Dermis blood vessel endothelial cell (primary cell): ENCODE data around the gene ZCCHC4. TPM values are rescaled to one million over a fixed set of nuclear protein-coding genes. Genes with fewer than 3 reads are reported as not detected.

ENCODE experiments used
- DNase-seq: peaks from one replicate; pipeline ENCODE4 v3.0.0; 2010
- total RNA-seq: library from RNA; depleted of rRNA; stranded (reverse); fragments of >200 nt; gene quantifications from 2 replicates; pipeline ENCODE4 v1.2.3, GENCODE V29; 2014

The ZCCHC4 gene
- total RNA-seq = 8.3 and 8.8 TPM in 2 replicates

- DNase-seq = peak; percentile 95
Observed at GRCh38 chr4:25312496-25313200, at the start of gene ZCCHC4. TSS of gene ZCCHC4 (plus strand) at chr4:25312774. CDS start at chr4:25312810, 36 bp downstream.

GRCh38 chr4:25271866-25272265, 40.7 kb upstream of the ZCCHC4 start:
- no peak for DNase-seq

GRCh38 chr4:25280210-25280609, 32.4 kb upstream of the ZCCHC4 start:
- DNase-seq = no peak

- no peak for DNase-seq
Observed at GRCh38 chr4:25283948-25284347, 28.6 kb upstream of the ZCCHC4 start.

- no peak for DNase-seq
Observed at GRCh38 chr4:25284466-25284865, 28.1 kb upstream of the ZCCHC4 start.

- DNase-seq = no peak
Observed at GRCh38 chr4:25290490-25291067, 22.0 kb upstream of the ZCCHC4 start.

- DNase-seq = no peak
Observed at GRCh38 chr4:25291158-25291733, 21.3 kb upstream of the ZCCHC4 start.

GRCh38 chr4:25297528-25298242, 14.9 kb upstream of the ZCCHC4 start:
- no peak for DNase-seq

GRCh38 chr4:25299476-25300203, 12.9 kb upstream of the ZCCHC4 start:
- DNase-seq = no peak

- DNase-seq = no peak
Observed at GRCh38 chr4:25301471-25301870, 11.1 kb upstream of the ZCCHC4 start.

- no peak for DNase-seq
Observed at GRCh38 chr4:25302626-25303025, 9.9 kb upstream of the ZCCHC4 start.

- no peak for DNase-seq
Observed at GRCh38 chr4:25303578-25303977, 9.0 kb upstream of the ZCCHC4 start.

GRCh38 chr4:25306518-25307057, 6.0 kb upstream of the ZCCHC4 start:
- no peak for DNase-seq

- DNase-seq = no peak
Observed at GRCh38 chr4:25307596-25307995, 5.0 kb upstream of the ZCCHC4 start.

- no peak for DNase-seq
Observed at GRCh38 chr4:25308306-25308705, 4.3 kb upstream of the ZCCHC4 start.

GRCh38 chr4:25308761-25309160, 3.8 kb upstream of the ZCCHC4 start:
- no peak for DNase-seq

GRCh38 chr4:25310066-25310802, 2.3 kb upstream of the ZCCHC4 start:
- DNase-seq = no peak

GRCh38 chr4:25310803-25311166, 1.8 kb upstream of the ZCCHC4 start:
- no peak for DNase-seq

GRCh38 chr4:25313201-25313895, 774 bp downstream of the ZCCHC4 start:
- DNase-seq = peak; percentile 35

GRCh38 chr4:25320336-25320735, 7.8 kb downstream of the ZCCHC4 start:
- DNase-seq = no peak

- DNase-seq = no peak
Observed at GRCh38 chr4:25320773-25321172, 8.2 kb downstream of the ZCCHC4 start.
